Measurements from ENCODE around the gene EGFR.

DNA sequence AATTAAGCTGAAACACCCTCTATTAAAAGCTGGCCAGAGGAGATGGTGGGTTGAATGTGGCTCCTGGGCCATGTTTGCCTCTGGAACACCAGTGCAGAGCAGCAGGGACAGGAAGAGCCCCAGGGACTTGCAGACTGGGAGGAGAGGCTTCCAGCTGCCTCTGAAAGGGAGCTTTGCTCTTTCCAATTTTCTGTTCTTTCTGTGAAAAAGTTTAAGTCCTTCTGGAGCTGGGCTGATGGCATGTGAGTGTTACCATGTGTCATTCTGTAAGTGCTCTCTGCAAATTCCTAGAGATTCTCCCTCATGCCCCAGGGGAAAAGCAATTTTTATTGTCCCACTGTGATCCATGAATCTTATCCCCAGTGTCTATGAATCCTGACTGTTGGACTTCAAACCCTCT lies 233.6 kb downstream of the EGFR start:
- TF ChIP-seq CTCF (IDR thresholded peaks at IDR 0.05; ENCODE audit: poor library complexity): no peak
- no peak for TF ChIP-seq EZH2 (IDR thresholded peaks at IDR 0.05; ENCODE audit: borderline replicate concordance)
- TF ChIP-seq EZH2phosphoT487 (IDR thresholded peaks at IDR 0.05; ENCODE audit: low read depth, severe bottlenecking, unreplicated experiment): no peak

Measured in hepatocyte (in vitro differentiated cells).